Kidney tubule cell (primary cell): Measurements from ENCODE around the gene NUDT21.
"Not testable (repeated sequence)": the region's sequence is repeated elsewhere in the genome, so short reads cannot be mapped to it uniquely, and the experiment has no call there.

Experiments used
- DNase-seq: peaks from one replicate; pipeline ENCODE4 v3.0.0-alpha.2; 2018; ENCODE audit warnings: low spot score

NUDT21 gene

DNA sequence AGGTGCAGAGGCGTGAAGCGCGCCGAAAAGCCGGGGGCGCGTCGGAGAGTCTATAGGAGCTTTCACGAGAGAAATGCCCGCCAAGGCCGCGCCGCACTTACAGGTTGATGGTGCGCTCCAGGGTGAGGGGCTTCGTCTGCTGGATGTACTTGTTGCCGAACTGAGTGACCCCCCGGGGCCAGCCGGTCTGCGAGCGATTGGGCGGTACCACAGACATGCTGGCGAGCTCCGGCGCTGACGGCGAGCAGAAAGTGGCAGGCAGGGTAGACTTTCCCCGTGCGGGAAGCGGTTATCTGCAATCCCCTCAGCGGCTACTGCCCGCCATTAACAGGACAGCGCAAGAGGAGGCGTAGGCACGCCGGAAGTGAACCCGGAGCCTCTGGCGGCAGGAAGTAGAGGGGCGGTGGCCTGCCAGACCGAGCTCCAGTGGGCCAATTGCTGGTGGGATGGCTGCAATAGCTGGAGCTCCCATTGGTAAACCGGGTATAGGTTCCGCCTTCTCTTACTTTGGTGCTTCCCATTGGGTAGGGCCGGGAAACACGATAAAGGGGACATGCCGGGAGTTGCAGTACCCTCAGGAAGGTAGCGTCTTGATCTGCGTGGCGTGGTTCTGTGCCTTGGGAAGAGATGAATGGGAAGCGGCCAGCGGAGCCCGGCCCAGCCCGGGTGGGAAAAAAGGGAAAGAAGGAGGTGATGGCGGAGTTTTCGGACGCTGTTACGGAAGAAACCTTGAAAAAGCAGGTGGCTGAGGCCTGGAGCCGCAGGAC is at the start of gene NUDT21, which contains the start of gene OGFOD1:
Gene NUDT21, minus strand, starts transcription at position 347 of the 767 bp plus-strand sequence. Its CDS starts 130 bp downstream, at position 217.
Gene OGFOD1, plus strand, starts transcription at position 569 of the 767 bp plus-strand sequence. Its CDS starts 59 bp downstream, at position 628.
- DNase-seq = peak; percentile 98

DNA sequence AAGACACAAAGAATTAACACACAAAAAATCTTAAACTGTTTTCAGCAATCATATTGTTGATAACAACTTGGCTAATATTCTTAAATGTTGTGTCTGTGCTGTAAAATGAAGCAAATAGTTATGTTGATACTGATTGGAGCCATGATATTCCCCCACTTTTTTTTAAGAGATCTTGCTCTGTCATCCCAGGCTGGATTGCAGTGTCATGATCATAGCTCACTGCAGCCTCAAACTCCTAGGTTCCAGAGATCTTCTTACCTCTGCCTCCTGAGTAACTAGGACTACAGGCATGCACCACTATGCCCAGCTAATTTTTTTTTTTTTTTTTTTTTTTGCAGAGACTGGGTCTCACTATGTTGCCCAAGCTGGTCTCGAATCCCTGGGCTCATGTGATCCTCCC is 42.7 kb upstream of the NUDT21 start:
- DNase-seq = no peak

DNA sequence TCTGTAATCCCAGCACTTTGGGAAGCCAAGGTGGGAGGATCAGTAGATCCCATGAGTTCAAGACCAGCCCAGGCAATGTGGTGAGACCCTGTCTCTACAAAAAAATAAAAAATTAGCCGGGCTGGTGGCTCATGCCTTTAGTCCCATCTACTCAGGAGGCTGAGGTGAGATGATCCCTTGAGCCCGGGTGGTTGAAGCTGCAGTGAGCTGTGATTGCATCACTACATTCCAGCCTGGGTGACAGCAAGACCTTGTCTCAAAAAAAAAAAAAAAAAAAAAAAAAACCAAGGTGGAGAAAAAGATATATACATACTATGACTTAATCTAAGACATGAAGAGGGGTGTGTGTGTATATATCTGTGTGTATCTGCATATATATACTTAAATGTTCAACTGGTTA is 42.0 kb upstream of the NUDT21 start:
- no peak for DNase-seq

DNA sequence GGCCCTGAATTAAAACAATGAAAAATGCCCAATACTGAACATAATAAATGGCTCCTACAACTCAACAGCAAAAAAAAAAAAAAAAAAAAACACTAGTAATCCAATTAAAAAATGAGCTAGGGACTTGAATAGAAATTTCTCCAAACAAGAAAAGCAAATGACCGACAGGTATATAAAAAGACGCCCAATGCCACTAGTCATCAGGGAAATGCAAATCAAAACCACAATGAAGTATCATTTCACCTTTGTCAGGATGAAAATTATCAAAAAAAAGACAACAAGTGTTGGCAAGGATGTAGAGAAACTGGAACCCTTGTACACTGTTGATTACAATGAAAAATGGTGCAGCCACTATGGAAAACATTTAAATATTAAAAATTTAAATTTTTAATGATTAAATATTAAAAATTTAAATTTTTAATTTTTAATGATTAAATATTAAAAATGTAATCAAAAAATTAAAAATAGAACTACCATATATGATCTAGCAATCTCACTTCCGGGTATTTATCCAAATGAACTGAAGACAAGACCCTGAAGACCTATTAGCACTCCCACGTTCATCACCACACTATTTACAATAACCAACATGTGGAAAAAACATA is 40.6 kb upstream of the NUDT21 start:
- no peak for DNase-seq

DNA sequence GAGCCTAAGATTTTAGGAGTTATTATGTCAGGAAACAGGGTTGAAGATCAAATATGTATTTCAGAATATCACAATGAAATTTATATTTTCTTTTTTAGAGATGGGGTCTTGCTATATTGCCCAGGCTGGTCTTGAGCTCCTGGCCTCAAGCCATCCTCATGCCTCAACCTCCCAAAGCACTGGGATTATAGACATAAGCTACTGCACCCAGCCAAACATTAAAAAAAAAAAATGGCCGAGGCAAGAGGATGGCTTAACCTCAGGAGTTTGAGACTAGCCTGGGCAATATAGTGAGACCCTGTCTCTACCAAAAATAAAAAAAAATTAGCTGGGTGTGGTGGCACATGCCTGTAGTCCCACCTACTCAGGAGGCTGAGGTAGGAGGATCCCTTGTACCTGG is 37.7 kb upstream of the NUDT21 start:
- DNase-seq = not testable (repeated sequence)

DNA sequence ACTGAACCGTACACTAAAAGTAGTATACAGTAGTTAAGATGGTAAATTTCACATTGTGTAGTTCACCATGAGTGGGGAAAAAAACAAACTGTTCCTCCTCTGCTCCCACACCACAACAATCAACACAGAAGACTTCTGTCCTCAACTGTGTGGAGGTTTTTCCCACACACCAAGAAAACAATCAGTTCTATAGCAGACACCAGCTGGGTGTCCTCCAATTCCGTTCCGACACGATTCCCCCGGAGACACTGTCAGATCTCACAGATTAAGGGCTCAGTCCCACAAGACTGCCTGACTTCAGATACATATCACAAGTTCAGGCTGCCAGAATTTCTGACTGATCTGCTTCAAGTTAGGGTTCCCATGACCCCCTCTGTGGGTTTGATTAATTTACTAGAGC is 36.9 kb upstream of the NUDT21 start:
- DNase-seq = no peak

DNA sequence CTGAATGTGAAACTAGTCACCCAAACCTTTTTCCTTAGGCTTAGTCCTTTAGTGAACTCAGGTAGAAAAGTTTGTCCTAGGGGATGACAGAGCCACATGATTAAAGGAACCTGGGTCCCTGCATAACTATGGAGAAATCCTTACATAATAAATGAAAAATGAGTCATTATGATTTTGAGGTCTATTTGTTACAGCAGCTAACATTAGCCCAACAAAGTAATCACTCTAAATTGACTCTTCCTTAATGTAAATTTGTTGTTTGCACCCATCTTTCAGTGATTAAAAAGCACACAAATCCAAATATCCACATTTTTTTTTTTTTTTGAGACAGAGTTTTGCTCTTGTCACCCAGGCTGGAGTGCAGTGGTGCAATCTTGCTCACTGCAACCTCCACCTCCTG is 32.3 kb upstream of the NUDT21 start:
- DNase-seq = no peak

DNA sequence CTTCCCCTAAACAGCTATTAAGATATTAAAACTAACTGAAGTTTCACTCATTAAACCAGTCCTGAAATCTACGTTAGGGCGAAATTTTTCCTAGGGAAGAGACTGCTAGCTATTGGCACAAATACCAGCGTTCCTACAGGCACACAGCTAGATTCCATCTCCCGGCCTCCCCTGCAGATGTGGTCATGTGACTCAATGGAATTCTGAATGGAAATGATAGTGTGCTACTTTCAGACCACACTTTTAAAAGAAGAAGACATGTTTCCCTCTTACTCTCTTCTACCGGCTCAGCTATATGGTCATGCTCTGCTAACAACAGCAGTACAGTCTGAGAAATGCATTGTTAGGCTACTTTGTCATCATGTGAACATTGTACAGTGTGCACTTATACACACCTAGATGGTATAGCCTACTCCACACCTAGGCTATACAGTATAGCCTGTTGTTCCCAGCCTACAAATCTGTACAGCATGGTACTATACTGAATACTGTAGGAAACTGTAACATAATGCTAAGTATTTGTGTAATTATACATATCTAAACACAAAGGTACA is 31.6 kb upstream of the NUDT21 start:
- DNase-seq = no peak

DNA sequence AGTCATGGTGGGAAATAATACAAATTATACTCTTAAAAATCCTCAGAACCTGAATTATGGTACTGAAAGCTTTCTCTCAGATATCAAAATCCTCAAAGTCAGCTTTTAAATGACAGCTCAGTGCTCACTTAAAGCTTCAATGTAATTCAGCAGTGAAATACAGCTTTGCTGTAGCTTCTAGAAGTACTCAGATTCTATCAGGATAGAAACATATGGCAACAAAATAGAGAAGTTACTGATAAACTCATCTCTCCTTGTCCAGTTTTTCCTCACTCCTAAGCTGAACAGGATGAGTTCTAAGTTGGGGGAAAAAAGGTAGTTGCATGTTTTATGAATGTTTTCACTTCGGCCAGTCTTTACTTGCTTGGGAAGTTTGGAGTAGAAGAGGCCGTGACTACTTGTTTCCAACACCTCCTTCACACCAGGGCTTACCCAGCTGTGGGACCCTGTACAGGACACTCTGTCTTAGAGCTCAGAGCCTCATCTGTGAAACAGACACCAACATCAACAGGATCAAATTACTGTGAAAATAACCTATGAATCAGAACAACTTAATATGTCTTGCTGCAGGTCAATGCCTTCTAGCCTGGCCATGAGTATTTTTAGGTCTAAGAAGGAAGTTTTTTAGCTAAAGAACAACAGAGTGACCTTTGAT is 30.5 kb upstream of the NUDT21 start:
- peak; percentile 12 for DNase-seq

DNA sequence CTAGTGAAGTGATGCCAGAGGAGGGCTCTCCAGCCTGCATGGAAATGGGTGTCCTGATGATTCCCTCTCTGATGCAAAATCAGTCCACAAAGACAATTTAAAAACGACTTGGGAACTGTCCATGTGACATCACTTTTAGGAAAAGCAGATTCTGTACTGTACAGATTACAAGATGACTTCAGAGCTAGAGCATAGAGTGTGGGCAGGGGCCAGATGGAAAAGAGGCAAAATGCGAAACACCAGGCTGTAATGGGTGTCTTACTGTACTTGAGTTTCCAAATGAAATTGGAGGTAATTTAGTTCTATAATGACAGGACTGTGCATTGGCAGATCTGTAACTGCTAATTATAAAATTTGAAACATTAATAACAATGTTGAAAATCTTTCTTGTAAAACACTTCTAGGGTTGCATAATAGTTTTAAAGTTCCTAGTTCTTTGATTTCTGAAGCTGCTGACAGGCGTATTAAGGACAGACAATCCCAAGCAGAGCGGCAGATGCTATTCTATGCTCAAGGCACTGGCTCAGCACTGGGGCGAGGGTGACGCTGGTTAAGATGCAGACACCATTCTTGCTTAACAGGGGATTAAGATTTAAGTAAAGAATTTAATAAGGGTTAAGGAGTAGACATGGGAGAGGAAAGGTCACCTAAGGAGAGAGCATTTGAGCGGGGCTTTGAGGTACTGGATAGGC is 29.8 kb upstream of the NUDT21 start:
- DNase-seq = no peak

DNA sequence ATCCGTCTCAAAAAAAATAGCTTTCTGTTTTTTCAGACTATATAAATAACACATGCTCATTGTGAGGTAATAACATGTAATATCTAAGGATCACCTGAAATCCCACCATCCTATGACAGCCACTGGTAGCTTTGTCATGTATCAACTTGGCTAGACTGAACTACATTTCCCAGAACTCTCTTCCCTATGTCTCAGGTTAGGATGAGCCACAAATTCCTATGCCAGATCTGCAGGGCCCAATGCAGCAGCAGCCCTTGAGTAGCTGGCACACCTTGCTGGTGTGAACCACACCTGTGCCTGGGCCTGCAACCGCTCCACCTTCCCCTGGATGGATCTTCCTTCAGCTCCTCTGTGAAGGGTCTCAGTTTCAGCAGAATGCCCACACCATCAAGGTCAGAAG is 28.3 kb upstream of the NUDT21 start:
- no peak for DNase-seq

DNA sequence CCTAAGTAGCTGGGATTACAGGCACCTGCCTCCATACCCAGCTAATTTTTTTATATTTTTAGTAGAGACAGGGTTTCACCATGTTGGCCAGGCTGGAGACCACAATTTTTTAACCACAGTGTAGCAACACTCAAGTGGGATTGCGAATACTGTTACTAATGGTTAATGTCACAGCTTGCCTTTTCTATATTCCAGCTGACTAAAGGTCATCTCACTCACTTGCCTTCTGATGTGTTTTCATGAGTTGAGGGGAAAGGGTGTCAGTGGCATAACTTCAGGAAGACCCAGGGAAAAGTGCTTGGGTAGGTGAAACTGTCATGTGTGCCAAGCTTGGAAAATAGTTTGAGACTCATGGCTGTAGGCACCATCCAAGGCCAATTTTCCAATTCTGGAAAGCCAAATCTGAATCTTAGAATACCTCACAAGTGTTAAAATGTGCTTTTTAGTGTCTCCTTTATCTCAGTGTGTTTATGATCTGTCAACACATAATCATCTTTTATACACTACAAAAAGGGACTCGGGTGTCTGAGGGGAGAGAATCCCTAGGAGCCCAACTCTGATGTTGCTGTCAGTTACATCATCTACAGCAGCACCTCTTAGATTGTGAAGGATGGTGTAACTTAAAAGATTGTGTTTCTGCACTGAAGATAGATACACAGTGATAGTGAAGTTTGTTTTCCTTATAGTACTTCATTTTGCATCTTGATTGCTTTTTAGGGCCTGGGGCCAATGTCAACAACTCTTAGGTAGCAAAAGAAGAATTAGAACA is 27.3 kb upstream of the NUDT21 start:
- no peak for DNase-seq

DNA sequence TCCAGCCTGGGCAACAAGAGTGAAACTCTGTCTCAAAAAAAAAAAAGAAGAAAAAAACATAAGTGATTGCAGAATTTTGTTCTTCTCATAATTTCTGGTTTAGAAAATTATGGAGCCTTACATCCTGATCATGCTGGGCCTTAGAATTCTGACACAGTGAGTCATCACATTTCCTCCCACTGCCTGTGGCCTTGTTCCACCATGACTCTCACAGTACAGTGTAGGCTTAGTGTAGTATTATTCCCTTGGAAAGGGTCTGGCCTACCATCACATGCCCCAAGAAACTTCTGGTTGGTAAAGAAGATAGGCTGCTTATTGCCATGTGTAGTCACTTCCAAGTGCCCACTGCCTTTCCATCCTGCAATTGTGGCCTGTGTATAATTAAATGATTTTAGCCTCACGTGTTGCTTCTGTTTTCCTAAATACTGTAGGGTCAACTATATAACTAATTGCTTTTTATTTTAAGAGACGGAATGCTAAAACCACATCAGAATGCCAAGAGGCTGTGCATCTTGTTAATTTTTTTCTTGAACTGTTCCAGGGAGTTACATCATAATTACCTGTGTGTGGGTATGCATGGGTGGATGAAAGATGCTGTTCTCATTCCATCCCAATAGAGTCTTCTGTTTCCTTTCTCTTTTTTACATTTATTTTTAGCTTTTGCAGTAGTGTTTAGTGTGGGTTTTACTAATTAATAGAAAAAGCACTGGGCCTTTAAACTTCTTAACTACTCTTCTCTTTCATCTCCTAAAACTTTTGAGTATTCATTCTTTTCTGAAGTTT is 26.2 kb upstream of the NUDT21 start:
- DNase-seq = peak; percentile 83

DNA sequence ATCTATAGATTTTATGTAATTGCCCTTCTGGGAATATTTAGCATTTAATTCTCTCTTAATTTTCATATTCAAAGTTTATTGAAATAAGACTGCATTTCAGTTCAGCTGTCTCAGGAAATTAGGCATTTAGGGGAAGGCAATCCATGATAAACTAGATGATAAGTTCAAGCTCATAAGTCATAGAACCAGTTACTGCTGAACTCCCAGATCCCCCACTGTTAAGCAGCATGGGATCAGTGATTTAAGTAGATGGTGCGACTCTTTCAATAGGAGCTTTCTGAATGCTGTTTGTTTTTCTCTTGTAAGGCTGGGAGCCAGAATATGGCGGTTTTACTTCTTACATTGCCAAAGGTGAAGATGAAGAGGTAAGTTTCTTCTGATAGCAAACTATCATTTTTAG is 24.1 kb upstream of the NUDT21 start:
- DNase-seq = no peak

DNA sequence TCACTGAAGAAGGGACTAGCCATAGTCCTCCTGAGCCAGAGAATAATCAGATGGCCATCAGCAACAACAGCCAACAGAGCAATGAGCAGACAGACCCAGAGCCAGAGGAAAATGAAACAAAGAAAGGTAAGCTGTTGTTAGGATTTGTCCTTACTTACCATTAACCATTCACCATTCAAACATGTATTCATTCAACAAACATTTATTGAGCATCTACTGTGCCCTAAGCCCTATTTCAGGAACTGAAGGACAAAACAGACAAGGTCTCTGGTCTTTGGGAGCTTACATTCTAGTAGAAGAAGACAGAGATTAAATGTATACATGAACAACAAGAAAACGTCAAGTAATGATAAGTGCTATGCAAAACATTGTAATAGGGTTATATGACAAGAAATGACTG is 19.5 kb upstream of the NUDT21 start:
- no peak for DNase-seq

DNA sequence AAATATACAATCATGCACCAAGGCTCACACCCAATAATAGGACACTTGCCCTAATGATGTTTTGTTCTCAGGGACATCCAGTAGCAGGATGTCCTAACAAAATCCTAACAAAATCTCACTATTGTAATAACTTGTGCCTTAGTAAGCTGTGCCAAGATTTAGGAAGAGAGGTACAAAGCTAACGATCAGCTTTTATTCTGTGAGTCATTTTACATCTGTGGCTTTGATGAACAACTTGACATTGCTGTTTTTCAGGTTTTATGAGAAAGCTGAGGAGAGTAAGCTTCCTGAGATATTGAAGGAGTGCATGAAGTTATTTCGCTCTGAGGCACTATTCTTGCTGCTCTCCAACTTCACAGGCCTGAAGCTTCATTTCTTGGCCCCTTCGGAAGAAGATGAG is 19.1 kb upstream of the NUDT21 start:
- no peak for DNase-seq

DNA sequence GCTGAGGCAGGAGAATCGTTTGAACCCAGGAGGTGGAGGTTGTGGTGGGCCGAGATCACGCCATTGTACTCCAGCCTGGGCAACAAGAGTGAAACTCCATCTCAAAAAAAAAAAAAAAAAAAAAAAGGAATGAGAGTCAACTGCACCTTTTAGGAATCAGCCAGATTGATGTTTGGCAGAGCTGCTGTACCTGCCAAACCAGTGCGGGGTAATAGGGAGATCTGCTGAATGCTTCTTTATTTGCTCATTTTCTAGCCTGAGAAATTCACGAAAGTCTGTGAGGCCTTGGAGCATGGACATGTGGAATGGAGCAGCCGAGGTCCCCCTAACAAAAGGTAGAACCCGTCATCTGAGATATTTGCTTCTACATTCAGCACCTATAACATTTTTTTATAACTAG is 18.6 kb upstream of the NUDT21 start:
- no peak for DNase-seq

DNA sequence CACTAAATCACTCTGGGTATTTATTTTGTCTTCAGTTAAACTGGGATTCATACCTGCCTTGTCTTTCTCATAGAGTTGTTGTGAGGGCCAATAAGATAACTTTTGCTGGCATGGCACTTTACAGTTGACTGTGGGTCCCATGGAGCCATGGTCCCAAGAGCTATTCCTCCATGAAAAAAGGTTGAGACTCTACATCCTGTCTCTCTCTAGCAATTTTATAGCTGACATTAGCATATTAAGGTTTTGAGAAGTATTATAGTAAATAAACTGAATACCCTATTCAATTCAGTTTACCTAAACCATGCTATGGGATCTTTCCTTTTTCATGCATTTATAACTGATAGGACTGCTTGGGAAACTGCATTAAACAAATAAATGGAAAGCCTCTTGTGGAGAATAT is 17.7 kb upstream of the NUDT21 start:
- no peak for DNase-seq

DNA sequence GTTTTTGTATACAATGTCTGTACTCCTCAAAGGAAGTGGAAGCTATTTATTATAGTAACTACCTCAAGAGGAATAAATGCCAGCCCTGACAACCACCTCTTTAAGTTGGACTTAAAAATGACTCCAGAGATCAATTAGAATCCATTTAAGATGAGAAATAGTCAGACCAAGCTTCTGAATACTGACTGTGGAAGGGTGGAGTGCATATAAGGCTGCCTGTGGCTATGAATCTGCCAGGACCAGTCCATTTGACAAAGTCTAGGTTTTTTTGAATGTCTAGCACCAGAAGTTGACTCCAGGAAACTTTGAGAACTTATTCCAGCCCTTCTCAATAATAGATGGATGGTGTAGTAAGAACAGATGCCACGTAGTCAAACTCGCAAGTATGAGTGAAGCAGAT is 15.2 kb upstream of the NUDT21 start:
- no peak for DNase-seq

DNA sequence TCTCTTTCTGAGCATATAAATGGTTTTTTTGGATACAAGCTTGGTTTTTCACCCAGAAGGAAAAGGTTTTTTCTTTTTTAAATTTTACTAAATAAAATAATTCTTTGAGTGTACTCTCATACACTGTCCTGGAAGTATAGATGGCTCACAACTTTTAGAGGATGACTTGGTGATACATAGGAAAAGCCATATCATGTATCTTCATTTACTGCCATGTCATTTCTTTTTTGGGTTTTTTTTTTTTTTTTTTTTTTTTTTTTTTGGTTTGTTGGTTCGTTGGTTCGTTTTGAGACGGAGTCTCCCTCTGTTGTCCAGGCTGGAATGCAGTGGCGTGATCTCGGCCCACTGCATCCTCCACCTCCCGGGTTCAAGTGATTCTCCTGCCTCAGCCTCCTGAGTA is 12.0 kb upstream of the NUDT21 start:
- no peak for DNase-seq
